Breast epithelium (tissue), 4 donors: ENCODE data around the gene FOXF1. TPM values are rescaled to one million over a fixed set of nuclear protein-coding genes. Genes with fewer than 3 reads are reported as not detected.

Source experiments
- DNase-seq, 2 donors: peaks; one replicate each; pipeline ENCODE4 v3.0.0-alpha.2; 2019; ENCODE audit warnings: low spot score in 2 of 2
- H3K27ac ChIP-seq, 2 donors: fragments of 200-600 bp; sonication (generic) in 1 of 2; one replicate each; pipeline ENCODE4 v1.5.1; 2016 to 2019; ENCODE audit warnings: mild to moderate bottlenecking in 1 of 2
- H3K27me3 ChIP-seq, 2 donors: fragments of 200-600 bp; sonication (generic) in 1 of 2; one replicate each; pipeline versions ENCODE4 v1.5.1 to v1.6.0; 2017 to 2019; ENCODE audit warnings: control low read depth in 1 of 2, mild to moderate bottlenecking in 1 of 2
- H3K36me3 ChIP-seq: fragments of 200-600 bp; one replicate; pipeline ENCODE4 v1.5.1; 2019
- H3K4me1 ChIP-seq, 2 donors: fragments of 200-600 bp; sonication (generic); one replicate each; pipeline ENCODE4 v1.5.1; 2016 to 2019; ENCODE audit warnings: control low read depth in 1 of 2
- H3K4me3 ChIP-seq, 3 donors: fragments of 200-600 bp; sonication (generic); 1 replicate in 2 of 3; 2 replicates in 1 of 3; pipeline ENCODE4 v1.5.1; 2016 to 2019; ENCODE audit warnings: mild to moderate bottlenecking in 3 of 3, moderate library complexity in 2 of 3
- H3K9me3 ChIP-seq, 2 donors: fragments of 200-600 bp; sonication (generic) in 1 of 2; one replicate each; pipeline ENCODE4 v1.5.1; 2016 to 2019; ENCODE audit warnings: control low read depth in 1 of 2
- CTCF ChIP-seq, 3 donors: fragments of 450-650 bp; IDR thresholded peaks; one replicate each; pipeline ENCODE4 v1.5.1; 2016 to 2017; ENCODE audit warnings: antibody characterized with exemption in 3 of 3, mild to moderate bottlenecking in 3 of 3, moderate library complexity in 3 of 3
- POLR2A ChIP-seq: fragments of 450-650 bp; IDR thresholded peaks from one replicate; pipeline ENCODE4 v1.6.1; 2016; ENCODE audit warnings: antibody characterized with exemption, mild to moderate bottlenecking, moderate library complexity
- POLR2AphosphoS5 ChIP-seq, 3 donors: sonication (generic); formaldehyde crosslinking; IDR thresholded peaks; one replicate each; pipeline ENCODE4 v1.6.1; 2017; ENCODE audit warnings: antibody characterized with exemption in 3 of 3
- intact Hi-C: fragments of 100-400 bp; cut with DNase I; formaldehyde crosslinking; loops from one replicate; pipeline ENCODE4 v1.15.1; 2023; ENCODE audit warnings: low total_unique reads
- total RNA-seq, 3 donors: library from RNA; depleted of rRNA; stranded (reverse); fragments of >200 nt; gene quantifications; one replicate each; pipeline ENCODE4 v1.1.0, GENCODE V29; 2016

Gene FOXF1
- under 1 TPM in 2 of 3 donors, not detected in 1; 0.15 to 0.66 TPM for total RNA-seq

GRCh38 chr16:86510465-86511261, at the start of gene FOXF1:
Gene FOXF1 (plus strand): TSS chr16:86510527. CDS start chr16:86510570, 43 bp downstream.
- intact Hi-C loops: no loop called here
- no peaks in the 10 kb centered on the region for H3K36me3 ChIP-seq
- no peak for TF ChIP-seq CTCF (IDR thresholded peaks at IDR 0.05)
- peaks cover 14 to 16% of the 10 kb centered on the region in 2 donors for H3K4me1 ChIP-seq
- no peak for DNase-seq
- peak within 1 kb of the TSS in 1 of 2 donors; percentile 58 for H3K27ac ChIP-seq
- H3K9me3 ChIP-seq: no peaks in the 10 kb centered on the region
- peak within 1 kb of the TSS; percentile 57 to 81 (median 57) for H3K4me3 ChIP-seq
- peaks cover 23 to 98% of the 10 kb centered on the region in 2 donors for H3K27me3 ChIP-seq

- no peak overlapping the region for H3K27ac ChIP-seq
- no peaks in the 10 kb centered on the region for H3K4me1 ChIP-seq
- TF ChIP-seq POLR2A (no peak), POLR2AphosphoS5 (IDR thresholded peaks at IDR 0.05) (no peak), CTCF (IDR thresholded peaks at IDR 0.05) (no peak)
- H3K9me3 ChIP-seq: peaks cover 3 to 14% of the 10 kb centered on the region in 2 donors
- intact Hi-C loops: no loop called here
- no peak for DNase-seq
- no peak overlapping the region for H3K4me3 ChIP-seq
- H3K27me3 ChIP-seq: peaks cover 0 to 30% of the 10 kb centered on the region in 2 donors
- H3K36me3 ChIP-seq: no peaks in the 10 kb centered on the region
Observed at GRCh38 chr16:86461037-86461436, 49.3 kb upstream of the FOXF1 start.

- Histone ChIP-seq H3K27ac (no peak overlapping the region), H3K9me3 (peaks cover 3 to 14% of the 10 kb centered on the region in 2 donors), H3K27me3 (peaks cover 0 to 29% of the 10 kb centered on the region in 2 donors), H3K36me3 (no peaks in the 10 kb centered on the region), H3K4me1 (no peaks in the 10 kb centered on the region), H3K4me3 (no peak overlapping the region)
- TF ChIP-seq POLR2A (no peak), CTCF (IDR thresholded peaks at IDR 0.05) (no peak), POLR2AphosphoS5 (IDR thresholded peaks at IDR 0.05) (no peak)
- intact Hi-C loops: no loop called here
- DNase-seq: no peak
Observed at GRCh38 chr16:86462334-86463084, 47.8 kb upstream of the FOXF1 start.

- Histone ChIP-seq H3K27ac (no peak overlapping the region), H3K4me3 (no peak overlapping the region), H3K27me3 (peaks cover 0 to 21% of the 10 kb centered on the region in 2 donors), H3K36me3 (no peaks in the 10 kb centered on the region), H3K9me3 (peaks cover 3 to 14% of the 10 kb centered on the region in 2 donors), H3K4me1 (no peaks in the 10 kb centered on the region)
- TF ChIP-seq POLR2AphosphoS5 (IDR thresholded peaks at IDR 0.05) (no peak), CTCF (IDR thresholded peaks at IDR 0.05) (no peak), POLR2A (no peak)
- intact Hi-C loops: no loop called here
- DNase-seq: no peak
Observed at GRCh38 chr16:86464044-86464443, 46.3 kb upstream of the FOXF1 start.

- Histone ChIP-seq H3K27me3 (peaks cover 0 to 13% of the 10 kb centered on the region in 2 donors), H3K36me3 (no peaks in the 10 kb centered on the region), H3K4me1 (no peaks in the 10 kb centered on the region), H3K9me3 (peaks cover 3 to 13% of the 10 kb centered on the region in 2 donors), H3K4me3 (no peak overlapping the region), H3K27ac (no peak overlapping the region)
- TF ChIP-seq POLR2A: no peak
- no peak for TF ChIP-seq POLR2AphosphoS5 (IDR thresholded peaks at IDR 0.05)
- TF ChIP-seq CTCF (IDR thresholded peaks at IDR 0.05): no peak
- intact Hi-C loops: no loop called here
- DNase-seq: no peak
Observed at GRCh38 chr16:86465434-86465833, 44.9 kb upstream of the FOXF1 start.
